B cell (primary cell): Measurements from ENCODE around the gene BTN2A1. TPM values are rescaled to one million over a fixed set of nuclear protein-coding genes. Genes with fewer than 3 reads are reported as not detected.

Experiments
- ATAC-seq: fragments of 200-7000 bp; cut with Tn5 transposase; one replicate; pipeline ENCODE4 v1.10.0; 2021; ENCODE audit warnings: low read depth, mild to moderate bottlenecking, moderate number of reproducible peaks, moderate library complexity
- CTCF ChIA-PET: fragments of 350-600 bp; sonication (Branson Sonifier 250); formaldehyde crosslinking; loops from one replicate; lab custom pipeline; 2021; ENCODE audit warnings: antibody characterized with exemption, inconsistent platforms; lab: Charles Lee
- POLR2A ChIA-PET: fragments of 350-600 bp; sonication (Branson Sonifier 250); formaldehyde crosslinking; loops from one replicate; lab custom pipeline; 2021; ENCODE audit warnings: antibody characterized with exemption; lab: Charles Lee
- DNase-seq: peaks from one replicate; pipeline ENCODE4 v3.0.0; 2013
- H2AFZ ChIP-seq: 2 replicates; pipeline ENCODE4 v1.6.1; 2012; ENCODE audit warnings: mild to moderate bottlenecking, low read depth, low read length; ENCODE audit not compliant: insufficient read depth, poor library complexity, severe bottlenecking
- H3K27ac ChIP-seq, 2 donors: 1 replicate in 1 of 2; 2 replicates in 1 of 2; pipeline ENCODE4 v1.5.1; 2012 to 2013; ENCODE audit warnings: low read length in 2 of 2, mild to moderate bottlenecking in 2 of 2, moderate library complexity in 1 of 2
- H3K27me3 ChIP-seq, 4 experiments: fragments of 200-600 bp in 1 of 4; sonication (generic) in 1 of 4; replicated peaks in 1 of 4; 1 replicate in 2 of 4; 2 replicates in 2 of 4; pipeline versions ENCODE4 v1.6.1 to v1.7.0; 2013 to 2016; ENCODE audit warnings: low read length in 3 of 4, mild to moderate bottlenecking in 2 of 4, mixed read lengths in 1 of 4, moderate library complexity in 1 of 4; ENCODE audit not compliant: insufficient read depth in 4 of 4, control insufficient read depth in 3 of 4; ENCODE audit errors: control extremely low read depth in 1 of 4
- H3K36me3 ChIP-seq, 2 experiments: replicated peaks in 1 of 2; 1 replicate in 1 of 2; 2 replicates in 1 of 2; pipeline versions ENCODE4 v1.6.1 to v1.7.1; 2013; ENCODE audit warnings: low read length in 1 of 2; ENCODE audit not compliant: insufficient read depth in 2 of 2, control insufficient read depth in 1 of 2; ENCODE audit errors: control extremely low read depth in 1 of 2, extremely low read depth in 1 of 2
- H3K4me1 ChIP-seq, 2 donors: fragments of 200-600 bp in 1 of 2; sonication (generic) in 1 of 2; 1 replicate in 1 of 2; 2 replicates in 1 of 2; pipeline versions ENCODE4 v1.5.1 to v1.6.1; 2013 to 2017; ENCODE audit warnings: low read length in 2 of 2; ENCODE audit not compliant: control insufficient read depth in 2 of 2, insufficient read depth in 2 of 2
- H3K4me2 ChIP-seq: replicated peaks from 2 replicates; pipeline ENCODE3; 2012; ENCODE audit warnings: mild to moderate bottlenecking, low read depth, low read length; ENCODE audit not compliant: poor library complexity, severe bottlenecking
- H3K4me3 ChIP-seq, 5 experiments: fragments of 200-600 bp in 1 of 5; sonication (generic) in 1 of 5; 1 replicate in 3 of 5; 2 replicates in 2 of 5; pipeline versions ENCODE4 v1.5.1 to v1.7.0; 2011 to 2016; ENCODE audit warnings: low read length in 4 of 5, mild to moderate bottlenecking in 4 of 5, low read depth in 2 of 5, control low read depth in 1 of 5, moderate library complexity in 1 of 5; ENCODE audit not compliant: insufficient read depth in 1 of 5; ENCODE audit errors: control extremely low read depth in 1 of 5, extremely low read depth in 1 of 5
- H3K79me2 ChIP-seq: fragments of 200-600 bp; sonication (generic); one replicate; pipeline ENCODE4 v1.6.0; 2016; ENCODE audit warnings: low read length; ENCODE audit not compliant: control insufficient read depth, insufficient read depth
- H3K9ac ChIP-seq: fragments of 200-600 bp; sonication (generic); 2 replicates; pipeline ENCODE4 v1.6.1; 2017; ENCODE audit warnings: mild to moderate bottlenecking, low read length, moderate library complexity
- H3K9me3 ChIP-seq, 3 donors: one replicate each; pipeline versions ENCODE4 v1.6.1 to v1.7.1; 2013; ENCODE audit warnings: low read length in 2 of 3; ENCODE audit not compliant: control insufficient read depth in 2 of 3, insufficient read depth in 1 of 3; ENCODE audit errors: control extremely low read depth in 1 of 3
- H4K20me1 ChIP-seq: 2 replicates; pipeline ENCODE4 v1.6.0; 2012; ENCODE audit warnings: mild to moderate bottlenecking, low read length; ENCODE audit not compliant: insufficient read depth, control insufficient read depth, poor library complexity, severe bottlenecking
- H3K27ac Mint-ChIP-seq: one replicate; pipeline ENCODE4 v1.8.0; 2021; ENCODE audit warnings: mixed read lengths
- H3K27me3 Mint-ChIP-seq: one replicate; pipeline ENCODE4 v1.8.0; 2021; ENCODE audit warnings: mixed read lengths
- H3K4me1 Mint-ChIP-seq: one replicate; pipeline ENCODE4 v1.8.0; 2021; ENCODE audit warnings: mixed read lengths
- H3K4me3 Mint-ChIP-seq: one replicate; pipeline ENCODE4 v1.8.0; 2021; ENCODE audit warnings: mixed read lengths
- H3K9me3 Mint-ChIP-seq: one replicate; pipeline ENCODE4 v1.8.0; 2022; ENCODE audit warnings: mixed read lengths; ENCODE audit not compliant: insufficient read depth
- EZH2 ChIP-seq: IDR thresholded peaks from 2 replicates; pipeline ENCODE4 v1.6.1; 2012; ENCODE audit warnings: borderline replicate concordance, low read depth, mild to moderate bottlenecking, moderate library complexity, low read length; ENCODE audit not compliant: insufficient read depth, poor library complexity, severe bottlenecking
- WGBS: methylation state at CpG from one replicate; pipeline ENCODE4 v1.1.5; 2013; ENCODE audit warnings: missing lambda C conversion rate; ENCODE audit not compliant: insufficient coverage; 5-methylcytosine and 5-hydroxymethylcytosine counted together
- intact Hi-C: fragments of 100-400 bp; cut with micrococcal nuclease; formaldehyde crosslinking; loops from one replicate; pipeline ENCODE4 v1.10.0; 2022
- polyA plus RNA-seq: library from polyadenylated mRNA; depleted of rRNA; stranded (reverse); fragments of >200 nt; gene quantifications from 2 replicates; pipeline ENCODE4 v1.2.3, GENCODE V29; 2012
- total RNA-seq, 2 donors: library from RNA; stranded (reverse); fragments of 120-200 nt in 1 of 2; gene quantifications; 1 replicate in 1 of 2; 2 replicates in 1 of 2; pipeline versions ENCODE4 v1.2.3 to v1.2.4, GENCODE V29; 2013 to 2022
- TF ChIP-seq, protein P1 (sequence below): fragments of 200-600 bp; IDR thresholded peaks from one replicate; pipeline ENCODE4 v1.8.0; 2022; ENCODE audit warnings: antibody characterized with exemption, mild to moderate bottlenecking

The BTN2A1 gene
- total and polyA plus RNA-seq, 2 donors (not counting 1 experiment from before 2014, with no cell fraction given): 55.1 to 69.6 TPM

DNA sequence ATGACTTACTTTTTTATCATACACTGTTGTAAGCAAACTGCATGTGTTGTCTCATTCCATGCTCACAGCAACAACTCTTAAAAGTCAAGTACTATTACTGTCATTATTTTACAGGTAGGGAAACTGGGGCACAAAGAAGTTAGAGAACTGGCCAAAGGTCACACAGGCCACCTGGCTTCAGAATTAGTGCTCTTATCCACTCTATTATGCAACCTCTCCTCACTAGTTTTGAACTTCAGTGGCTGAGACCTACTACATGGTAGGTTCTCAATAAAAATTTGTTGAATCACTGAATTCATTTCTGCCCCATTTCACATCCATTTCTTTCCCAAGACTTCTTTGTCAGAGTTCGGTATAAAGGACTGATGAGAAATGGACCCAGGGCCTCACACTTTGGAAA, 19.8 kb upstream of the BTN2A1 start:
- no peak for TF ChIP-seq EZH2
- TF ChIP-seq, protein P1, sequence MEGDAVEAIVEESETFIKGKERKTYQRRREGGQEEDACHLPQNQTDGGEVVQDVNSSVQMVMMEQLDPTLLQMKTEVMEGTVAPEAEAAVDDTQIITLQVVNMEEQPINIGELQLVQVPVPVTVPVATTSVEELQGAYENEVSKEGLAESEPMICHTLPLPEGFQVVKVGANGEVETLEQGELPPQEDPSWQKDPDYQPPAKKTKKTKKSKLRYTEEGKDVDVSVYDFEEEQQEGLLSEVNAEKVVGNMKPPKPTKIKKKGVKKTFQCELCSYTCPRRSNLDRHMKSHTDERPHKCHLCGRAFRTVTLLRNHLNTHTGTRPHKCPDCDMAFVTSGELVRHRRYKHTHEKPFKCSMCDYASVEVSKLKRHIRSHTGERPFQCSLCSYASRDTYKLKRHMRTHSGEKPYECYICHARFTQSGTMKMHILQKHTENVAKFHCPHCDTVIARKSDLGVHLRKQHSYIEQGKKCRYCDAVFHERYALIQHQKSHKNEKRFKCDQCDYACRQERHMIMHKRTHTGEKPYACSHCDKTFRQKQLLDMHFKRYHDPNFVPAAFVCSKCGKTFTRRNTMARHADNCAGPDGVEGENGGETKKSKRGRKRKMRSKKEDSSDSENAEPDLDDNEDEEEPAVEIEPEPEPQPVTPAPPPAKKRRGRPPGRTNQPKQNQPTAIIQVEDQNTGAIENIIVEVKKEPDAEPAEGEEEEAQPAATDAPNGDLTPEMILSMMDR: no peak
- intact Hi-C loops: no loop called here
- Histone ChIP-seq H3K4me1 (peaks cover 19 to 29% of the 10 kb centered on the region in 2 donors), H3K27ac (no peak overlapping the region), H3K9ac (no peak overlapping the region), H3K9me3 (peaks cover 0 to 5% (median 4%) of the 10 kb centered on the region in 3 donors), H3K27me3 (no peaks in the 10 kb centered on the region), H3K4me3 (no peak overlapping the region), H3K79me2 (peaks cover 26% of the 10 kb centered on the region), H4K20me1 (no peaks in the 10 kb centered on the region), H3K36me3 (no peaks in the 10 kb centered on the region), H3K4me2 (no peak overlapping the region), H2AFZ (no peak overlapping the region)
- ChIA-PET POLR2A (interaction anchor here (0.7 kb wide), 1 partner anchor 245 kb away, joined by 4 read pairs; no protein-coding TSS in a partner anchor), CTCF (interaction anchor here (1.9 kb wide), 1 partner anchor 12 kb away, joined by 6 read pairs; no protein-coding TSS in a partner anchor)
- Mint-ChIP-seq H3K4me3 (no peak overlapping the region), H3K27ac (peak overlapping the region; percentile 12), H3K27me3 (no peaks in the 10 kb centered on the region), H3K4me1 (peaks cover 28% of the 10 kb centered on the region), H3K9me3 (peaks cover 8% of the 10 kb centered on the region)
- DNase-seq (no peak), ATAC-seq (no peak)
- no CpG with 5 or more reads among the region's 1 CpG for WGBS
